ENCODE measurements around the gene KASH5.

Gene KASH5

GRCh38 chr19:49387936-49388372 lies at the start of gene KASH5:
Gene KASH5, plus strand, starts transcription at chr19:49388249. Its CDS starts 2,635 bp downstream, at chr19:49390884.
- no peak for DNase-seq (ENCODE audit: low spot score)

- peak; percentile 55 for DNase-seq (ENCODE audit: low spot score)
Observed at GRCh38 chr19:49338691-49339300, 49.3 kb upstream of the KASH5 start.

GRCh38 chr19:49339301-49340068 lies 48.6 kb upstream of the KASH5 start:
- DNase-seq (ENCODE audit: low spot score) = no peak

GRCh38 chr19:49340069-49340864 lies 47.8 kb upstream of the KASH5 start:
- DNase-seq (ENCODE audit: low spot score) = peak; percentile 98

GRCh38 chr19:49340865-49341718 lies 47.0 kb upstream of the KASH5 start:
- DNase-seq (ENCODE audit: low spot score) = no peak

GRCh38 chr19:49342291-49342721 lies 45.7 kb upstream of the KASH5 start:
- no peak for DNase-seq (ENCODE audit: low spot score)

- DNase-seq (ENCODE audit: low spot score) = no peak
Observed at GRCh38 chr19:49343123-49343522, 44.9 kb upstream of the KASH5 start.

GRCh38 chr19:49344505-49345423 lies 43.3 kb upstream of the KASH5 start:
- no peak for DNase-seq (ENCODE audit: low spot score)

GRCh38 chr19:49347191-49347590 lies 40.9 kb upstream of the KASH5 start:
- DNase-seq (ENCODE audit: low spot score) = no peak

- peak; percentile 83 for DNase-seq (ENCODE audit: low spot score)
Observed at GRCh38 chr19:49347835-49348234, 40.2 kb upstream of the KASH5 start.

GRCh38 chr19:49348305-49349189 lies 39.5 kb upstream of the KASH5 start:
- peak; percentile 71 for DNase-seq (ENCODE audit: low spot score)

GRCh38 chr19:49349567-49349966 lies 38.5 kb upstream of the KASH5 start:
- DNase-seq (ENCODE audit: low spot score) = no peak

GRCh38 chr19:49355909-49356353 lies 32.1 kb upstream of the KASH5 start:
- no peak for DNase-seq (ENCODE audit: low spot score)

- DNase-seq (ENCODE audit: low spot score) = no peak
Observed at GRCh38 chr19:49356382-49356781, 31.7 kb upstream of the KASH5 start.

- peak; percentile 60 for DNase-seq (ENCODE audit: low spot score)
Observed at GRCh38 chr19:49357186-49357585, 30.9 kb upstream of the KASH5 start.

- peak; percentile 21 for DNase-seq (ENCODE audit: low spot score)
Observed at GRCh38 chr19:49359851-49360820, 27.9 kb upstream of the KASH5 start.

GRCh38 chr19:49361438-49362047 lies 26.5 kb upstream of the KASH5 start:
- peak; percentile 19 for DNase-seq (ENCODE audit: low spot score)
